Metanephros (tissue), 1 donor: ENCODE measurements around the gene GRIFIN. TPM values are rescaled to one million over a fixed set of nuclear protein-coding genes. Genes with fewer than 3 reads are reported as not detected.

Source experiments
- total RNA-seq: library from RNA; depleted of rRNA; stranded (reverse); fragments of >200 nt; gene quantifications from one replicate; pipeline ENCODE4 v1.2.3, GENCODE V29; 2014

GRIFIN gene, protein sequence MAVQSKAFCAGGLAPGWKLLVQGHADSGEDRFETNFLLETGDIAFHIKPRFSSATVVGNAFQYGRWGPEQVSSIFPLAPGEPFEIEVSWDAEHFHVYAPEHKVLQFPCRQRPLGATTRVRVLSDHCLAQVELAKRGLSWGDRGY
- not detected for total RNA-seq

DNA sequence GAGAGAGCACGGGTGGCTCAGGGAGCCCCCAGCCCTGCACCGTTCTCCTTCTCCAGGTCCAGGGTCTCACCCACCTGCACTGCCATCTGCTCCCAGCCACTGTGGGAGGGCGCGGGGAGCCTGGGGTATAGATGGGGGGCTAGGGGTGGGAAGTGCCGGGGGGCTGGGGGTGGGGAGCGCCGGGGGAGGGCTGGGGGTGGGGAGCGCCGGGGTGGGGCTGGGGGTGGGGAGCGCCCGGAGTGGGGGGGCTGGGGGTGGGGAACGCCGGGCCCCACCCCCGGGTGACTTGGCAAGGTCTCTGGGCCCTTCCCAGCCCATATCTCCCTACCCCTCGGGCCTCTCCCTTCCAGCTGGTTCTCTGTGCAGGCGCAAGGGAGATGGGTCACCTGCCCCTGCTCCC, at the start of gene GRIFIN:
GRIFIN (minus strand) TSS at position 101 of the 400 bp plus-strand sequence; CDS start at position 86, 15 bp downstream.

GRCh38 chr7:2519119-2519930, 43.1 kb upstream of the GRIFIN start, which contains the start of gene LFNG:
Gene LFNG (plus strand): TSS chr7:2519774. CDS start chr7:2519862, 88 bp downstream.

Other genes starting within 250 kb of the GRIFIN start
- gene MAD1L1, start 243.5 kb downstream of the GRIFIN start, total RNA-seq, result 41.0 TPM
- 15.1 TPM for gene MRM2, start 234.2 kb downstream of the GRIFIN start, total RNA-seq
- 14.9 TPM for gene NUDT1, start 234.2 kb downstream of the GRIFIN start, total RNA-seq
- gene SNX8, start 162.0 kb downstream of the GRIFIN start, total RNA-seq, result 31.1 TPM
- gene EIF3B, start 121.6 kb downstream of the GRIFIN start, total RNA-seq, result 113 TPM
- gene CHST12, start 72.8 kb downstream of the GRIFIN start, total RNA-seq, result 14.5 TPM
- gene LFNG, start 43.4 kb upstream of the GRIFIN start, total RNA-seq, result 42.0 TPM
- gene BRAT1, start 79.1 kb upstream of the GRIFIN start, total RNA-seq, result 48.0 TPM
- gene IQCE, start 82.6 kb upstream of the GRIFIN start, total RNA-seq, result 13.5 TPM
- 82.1 TPM for gene TTYH3, start 155.6 kb upstream of the GRIFIN start, total RNA-seq
- gene AMZ1, start 211.8 kb upstream of the GRIFIN start, total RNA-seq, result 0.23 TPM